Liver (tissue), 9 donors: ENCODE data around the gene UBR3. TPM values are rescaled to one million over a fixed set of nuclear protein-coding genes. Genes with fewer than 3 reads are reported as not detected.
"Not testable (repeated sequence)": the region's sequence is repeated elsewhere in the genome, so short reads cannot be mapped to it uniquely, and the experiment has no call there.

Experiments
- DNase-seq: peaks from one replicate; pipeline ENCODE4 v3.0.0-alpha.2; 2017; ENCODE audit warnings: low spot score
- H3K27ac ChIP-seq, 2 donors: one replicate each; pipeline ENCODE4 v1.7.0; 2013; ENCODE audit warnings: inconsistent platforms in 2 of 2, low read length in 2 of 2, control low read depth in 1 of 2, low read depth in 1 of 2, mild to moderate bottlenecking in 1 of 2
- H3K27me3 ChIP-seq, 4 donors: one replicate each; pipeline versions ENCODE4 v1.6.1 to v1.7.0; 2013; ENCODE audit warnings: low read length in 3 of 4, inconsistent platforms in 1 of 4, mild to moderate bottlenecking in 1 of 4, moderate library complexity in 1 of 4; ENCODE audit not compliant: control insufficient read depth in 4 of 4, insufficient read depth in 4 of 4
- H3K36me3 ChIP-seq, 4 donors: one replicate each; pipeline versions ENCODE4 v1.6.1 to v1.7.0; 2013; ENCODE audit warnings: low read length in 3 of 4, mild to moderate bottlenecking in 3 of 4, low read depth in 1 of 4, moderate library complexity in 1 of 4; ENCODE audit not compliant: control insufficient read depth in 4 of 4, insufficient read depth in 3 of 4
- H3K4me1 ChIP-seq, 4 donors: one replicate each; pipeline versions ENCODE4 v1.6.1 to v1.7.0; 2013; ENCODE audit warnings: low read length in 3 of 4, mild to moderate bottlenecking in 3 of 4, moderate library complexity in 1 of 4; ENCODE audit not compliant: control insufficient read depth in 4 of 4, insufficient read depth in 4 of 4
- H3K4me3 ChIP-seq, 3 donors: one replicate each; pipeline versions ENCODE4 v1.6.1 to v1.7.0; 2013; ENCODE audit warnings: low read length in 3 of 3, control low read depth in 1 of 3, low read depth in 1 of 3, mild to moderate bottlenecking in 1 of 3
- H3K9ac ChIP-seq, 2 donors: one replicate each; pipeline ENCODE4 v1.7.0; 2013; ENCODE audit warnings: low read length in 2 of 2, mild to moderate bottlenecking in 2 of 2, moderate library complexity in 2 of 2, control low read depth in 1 of 2, low read depth in 1 of 2
- H3K9me3 ChIP-seq, 4 donors: one replicate each; pipeline versions ENCODE4 v1.6.1 to v1.7.0; 2013; ENCODE audit warnings: low read length in 3 of 4; ENCODE audit not compliant: control insufficient read depth in 4 of 4
- ATF3 ChIP-seq: IDR thresholded peaks from 2 replicates; pipeline ENCODE4 v1.6.1; 2016; ENCODE audit warnings: antibody characterized with exemption
- EGR1 ChIP-seq, 2 donors: IDR thresholded peaks; 2 replicates each; pipeline ENCODE4 v1.6.1; 2016 to 2018; ENCODE audit warnings: antibody characterized with exemption in 2 of 2, low read depth in 2 of 2
- FOXA1 ChIP-seq: IDR thresholded peaks from 2 replicates; pipeline ENCODE4 v1.6.1; 2016; ENCODE audit warnings: antibody characterized with exemption
- FOXA2 ChIP-seq: IDR thresholded peaks from 2 replicates; pipeline ENCODE4 v1.6.1; 2016; ENCODE audit warnings: antibody characterized with exemption
- GABPA ChIP-seq, 2 donors: IDR thresholded peaks in 1 of 2; conservative IDR thresholded peaks in 1 of 2; 2 replicates each; pipeline ENCODE4 v1.6.1; 2016; ENCODE audit warnings: antibody characterized with exemption in 2 of 2, mild to moderate bottlenecking in 1 of 2, moderate library complexity in 1 of 2
- HNF4A ChIP-seq, 2 donors: conservative IDR thresholded peaks; 2 replicates each; pipeline ENCODE4 v1.6.1; 2016; ENCODE audit warnings: antibody characterized with exemption in 2 of 2, mild to moderate bottlenecking in 2 of 2
- HNF4G ChIP-seq: IDR thresholded peaks from 2 replicates; pipeline ENCODE4 v1.6.1; 2016; ENCODE audit warnings: antibody characterized with exemption
- JUND ChIP-seq, 2 donors: IDR thresholded peaks; 2 replicates each; pipeline ENCODE4 v1.6.1; 2016; ENCODE audit warnings: antibody characterized with exemption in 2 of 2
- MAX ChIP-seq: IDR thresholded peaks from 2 replicates; pipeline ENCODE4 v1.6.1; 2016; ENCODE audit warnings: antibody characterized with exemption
- NR2F2 ChIP-seq: IDR thresholded peaks from 2 replicates; pipeline ENCODE4 v1.6.1; 2016; ENCODE audit warnings: antibody characterized with exemption
- RAD21 ChIP-seq, 2 donors: IDR thresholded peaks; 2 replicates each; pipeline ENCODE4 v1.6.1; 2016; ENCODE audit warnings: antibody characterized with exemption in 2 of 2, mild to moderate bottlenecking in 2 of 2
- REST ChIP-seq: IDR thresholded peaks from 2 replicates; pipeline ENCODE4 v1.6.1; 2016; ENCODE audit warnings: antibody characterized with exemption, mild to moderate bottlenecking
- RXRA ChIP-seq, 2 donors: IDR thresholded peaks; 2 replicates each; pipeline ENCODE4 v1.6.1; 2017 to 2018; ENCODE audit warnings: antibody characterized with exemption in 2 of 2, mild to moderate bottlenecking in 1 of 2
- SP1 ChIP-seq: IDR thresholded peaks from 2 replicates; pipeline ENCODE4 v1.6.1; 2018; ENCODE audit warnings: antibody characterized with exemption, mild to moderate bottlenecking
- TAF1 ChIP-seq: conservative IDR thresholded peaks from 2 replicates; pipeline ENCODE4 v1.6.1; 2016; ENCODE audit warnings: antibody characterized with exemption, mild to moderate bottlenecking
- YY1 ChIP-seq: IDR thresholded peaks from 2 replicates; pipeline ENCODE4 v1.6.1; 2016; ENCODE audit warnings: antibody characterized with exemption, mild to moderate bottlenecking
- ZBTB33 ChIP-seq: IDR thresholded peaks from 2 replicates; pipeline ENCODE4 v1.6.1; 2016; ENCODE audit warnings: antibody characterized with exemption
- WGBS: extraction: QIAGEN DNeasy Blood & Tissue Kit; methylation state at CpG from one replicate; pipeline ENCODE4 v1.1.7; 2013; 5-methylcytosine and 5-hydroxymethylcytosine counted together
- polyA plus RNA-seq, 2 donors: library from polyadenylated mRNA; stranded (reverse) in 1 of 2; unstranded in 1 of 2; fragments of 200-250 nt in 1 of 2; fragments of >200 nt in 1 of 2; fragmentation: Nextera tagmentation in 1 of 2; extraction: Ambion mirVana in 1 of 2; gene quantifications; one replicate each; pipeline versions ENCODE4 v1.2.1 to v1.2.3, GENCODE V29; 2013 to 2015
- total RNA-seq, 2 donors: library from RNA; depleted of rRNA; stranded (reverse); fragments of >200 nt; gene quantifications; one replicate each; pipeline ENCODE4 v1.2.3, GENCODE V29; 2014
- donor health status: healthy.
- donor health status: healthy.
- donor health status: healthy.
- donor health status: healthy.
- donor health status: healthy.

The UBR3 gene
- total and polyA plus RNA-seq, 4 donors: 8.5 to 69.4 (median 28.4) TPM

- no peak for TF ChIP-seq ATF3
- no peak for TF ChIP-seq YY1
- no peak for TF ChIP-seq EGR1 (IDR thresholded peaks at IDR 0.05; ENCODE audit: low read depth in 2 of 2)
- TF ChIP-seq HNF4G: no peak
- TF ChIP-seq JUND (IDR thresholded peaks at IDR 0.05): no peak
- TF ChIP-seq FOXA1: no peak
- TF ChIP-seq NR2F2: no peak
- no peak for TF ChIP-seq MAX
These were observed 291.4 kb downstream of the UBR3 start (continued) for GRCh38 chr2:170118641-170119040.

- not testable (repeated sequence) for H3K4me1 ChIP-seq, H3K27me3 ChIP-seq, H3K9ac ChIP-seq, H3K9me3 ChIP-seq, H3K27ac ChIP-seq, DNase-seq, H3K4me3 ChIP-seq, H3K36me3 ChIP-seq
- 56% methylated on average over 4 of the region's 4 CpGs for WGBS
These were observed 292.1 kb downstream of the UBR3 start for GRCh38 chr2:170119326-170119725.

- Histone ChIP-seq H3K4me1 (no peaks in the 10 kb centered on the region), H3K9me3 (peaks cover 0 to 3% (median 0%) of the 10 kb centered on the region in 4 donors), H3K27ac (no peak overlapping the region), H3K9ac (no peak overlapping the region), H3K27me3 (no peaks in the 10 kb centered on the region), H3K36me3 (no peaks in the 10 kb centered on the region), H3K4me3 (no peak overlapping the region)
- WGBS: 96% methylated on average over 1 of the region's 1 CpG
- DNase-seq: no peak
- TF ChIP-seq GABPA (IDR thresholded peaks at IDR 0.05 in 1 of 2, conservative IDR thresholded peaks at IDR 0.05 in 1 of 2) (no peak), EGR1 (IDR thresholded peaks at IDR 0.05; ENCODE audit: low read depth in 2 of 2) (no peak), HNF4A (conservative IDR thresholded peaks at IDR 0.05) (no peak), ATF3 (no peak), JUND (IDR thresholded peaks at IDR 0.05) (no peak), HNF4G (no peak), FOXA1 (no peak), MAX (no peak), REST (no peak), RXRA (IDR thresholded peaks at IDR 0.05) (no peak), TAF1 (no peak), FOXA2 (no peak), RAD21 (IDR thresholded peaks at IDR 0.05) (no peak), YY1 (no peak), SP1 (no peak), ZBTB33 (no peak)
These were observed 294.4 kb downstream of the UBR3 start for GRCh38 chr2:170121689-170122088.
